H9 (cell line): ENCODE results near the gene ORM2. TPM values are rescaled to one million over a fixed set of nuclear protein-coding genes. Genes with fewer than 3 reads are reported as not detected.

Experiments used
- DNase-seq: peaks from one replicate; pipeline ENCODE4 v3.0.0-alpha.2; 2017
- H2AFZ ChIP-seq: one replicate; pipeline ENCODE4 v1.6.1; 2013; ENCODE audit warnings: mild to moderate bottlenecking, low read length, control low read depth, moderate library complexity
- H2AK5ac ChIP-seq: 2 replicates; pipeline ENCODE4 v1.6.1; 2013; ENCODE audit warnings: low read length, control low read depth, mixed read lengths; ENCODE audit not compliant: insufficient read length
- H2BK120ac ChIP-seq: one replicate; pipeline ENCODE4 v1.6.1; 2013; ENCODE audit warnings: low read depth, mild to moderate bottlenecking, low read length, control low read depth, inconsistent platforms; ENCODE audit not compliant: poor library complexity, severe bottlenecking
- H2BK12ac ChIP-seq: 2 replicates; pipeline ENCODE4 v1.6.1; 2013; ENCODE audit warnings: low read length, control low read depth, mixed read lengths, low read depth; ENCODE audit not compliant: insufficient read length
- H2BK15ac ChIP-seq: 2 replicates; pipeline ENCODE4 v1.6.1; 2013; ENCODE audit warnings: low read depth, low read length, control low read depth
- H2BK20ac ChIP-seq: one replicate; pipeline ENCODE4 v1.6.1; 2013; ENCODE audit warnings: low read depth, mild to moderate bottlenecking, low read length, control low read depth, inconsistent platforms; ENCODE audit not compliant: poor library complexity, severe bottlenecking
- H2BK5ac ChIP-seq: 2 replicates; pipeline ENCODE4 v1.6.1; 2013; ENCODE audit warnings: low read length, control low read depth, mixed read lengths; ENCODE audit not compliant: insufficient read length
- H3K14ac ChIP-seq: 2 replicates; pipeline ENCODE4 v1.6.1; 2013; ENCODE audit warnings: low read length, control low read depth; ENCODE audit not compliant: insufficient read depth
- H3K18ac ChIP-seq: 2 replicates; pipeline ENCODE4 v1.6.1; 2013; ENCODE audit warnings: low read depth, mild to moderate bottlenecking, mixed read lengths, low read length, control low read depth; ENCODE audit not compliant: insufficient read length
- H3K23ac ChIP-seq: 2 replicates; pipeline ENCODE4 v1.6.1; 2013; ENCODE audit warnings: low read length, control low read depth, mixed read lengths, low read depth; ENCODE audit not compliant: insufficient read length
- H3K23me2 ChIP-seq: 2 replicates; pipeline ENCODE4 v1.6.1; 2013; ENCODE audit warnings: low read depth, mild to moderate bottlenecking, mixed read lengths, low read length, control low read depth; ENCODE audit not compliant: insufficient read length, poor library complexity, severe bottlenecking
- H3K27ac ChIP-seq: 2 replicates; pipeline ENCODE4 v1.5.1; 2013; ENCODE audit warnings: low read length, control low read depth, mixed read lengths, low read depth; ENCODE audit not compliant: insufficient read length
- H3K27me3 ChIP-seq: 2 replicates; pipeline ENCODE4 v1.6.1; 2013; ENCODE audit warnings: low read length, control low read depth, inconsistent platforms; ENCODE audit not compliant: insufficient read depth
- H3K4ac ChIP-seq: 2 replicates; pipeline ENCODE4 v1.6.1; 2013; ENCODE audit warnings: low read depth, mild to moderate bottlenecking, control low read depth, inconsistent platforms, low read length, moderate library complexity
- H3K4me1 ChIP-seq: 2 replicates; pipeline ENCODE4 v1.6.1; 2013; ENCODE audit warnings: low read length, control low read depth, inconsistent platforms; ENCODE audit not compliant: insufficient read depth
- H3K4me2 ChIP-seq: 2 replicates; pipeline ENCODE4 v1.6.1; 2013; ENCODE audit warnings: low read length, control low read depth, mixed read lengths; ENCODE audit not compliant: insufficient read length, insufficient read depth
- H3K56ac ChIP-seq: 2 replicates; pipeline ENCODE4 v1.6.1; 2013; ENCODE audit warnings: low read depth, mild to moderate bottlenecking, mixed read lengths, low read length, control low read depth; ENCODE audit not compliant: insufficient read length
- H3K79me1 ChIP-seq: 2 replicates; pipeline ENCODE4 v1.6.1; 2013; ENCODE audit warnings: low read depth, mild to moderate bottlenecking, moderate library complexity, low read length, control low read depth, inconsistent platforms; ENCODE audit not compliant: insufficient read depth, poor library complexity, severe bottlenecking
- H3K79me2 ChIP-seq: 2 replicates; pipeline ENCODE4 v1.6.1; 2013; ENCODE audit warnings: low read length, control low read depth, inconsistent platforms; ENCODE audit not compliant: insufficient read depth
- H3K9ac ChIP-seq: 2 replicates; pipeline ENCODE4 v1.6.1; 2013; ENCODE audit warnings: low read length, control low read depth, mixed read lengths; ENCODE audit not compliant: insufficient read length; ENCODE audit errors: extremely low read depth
- H3K9me3 ChIP-seq: one replicate; pipeline ENCODE4 v1.6.1; 2013; ENCODE audit warnings: low read depth, low read length, inconsistent platforms; ENCODE audit not compliant: control insufficient read depth
- H3T11ph ChIP-seq: one replicate; pipeline ENCODE4 v1.6.1; 2013; ENCODE audit warnings: mild to moderate bottlenecking, low read length, control low read depth, inconsistent platforms
- H4K20me1 ChIP-seq: one replicate; pipeline ENCODE4 v1.6.1; 2013; ENCODE audit not compliant: control insufficient read depth, insufficient read length, insufficient read depth
- H4K5ac ChIP-seq: 2 replicates; pipeline ENCODE4 v1.6.1; 2013; ENCODE audit warnings: low read depth, mild to moderate bottlenecking, mixed read lengths, low read length, control low read depth; ENCODE audit not compliant: insufficient read length
- H4K8ac ChIP-seq: replicated peaks from 2 replicates; pipeline ENCODE4 v1.6.1; 2013; ENCODE audit warnings: low read length, control low read depth, mixed read lengths, low read depth; ENCODE audit not compliant: insufficient read length
- H4K91ac ChIP-seq: 2 replicates; pipeline ENCODE4 v1.6.1; 2013; ENCODE audit warnings: low read depth, mild to moderate bottlenecking, moderate library complexity, mixed read lengths, low read length, control low read depth; ENCODE audit not compliant: insufficient read length
- H3K27ac Mint-ChIP-seq, 3 experiments: 2 replicates in 2 of 3; 3 replicates in 1 of 3; pipeline ENCODE4 v1.8.0; 2020 to 2021; ENCODE audit warnings: mixed read lengths in 3 of 3, mild to moderate bottlenecking in 1 of 3, moderate library complexity in 1 of 3
- H3K27me3 Mint-ChIP-seq: 2 replicates; pipeline ENCODE4 v1.8.0; 2021; ENCODE audit warnings: low read depth, mild to moderate bottlenecking, moderate library complexity, mixed read lengths
- H3K36me3 Mint-ChIP-seq, 3 experiments: 2 replicates in 2 of 3; 3 replicates in 1 of 3; pipeline ENCODE4 v1.8.0; 2020 to 2021; ENCODE audit warnings: low read depth in 3 of 3, mixed read lengths in 3 of 3; ENCODE audit not compliant: insufficient read depth in 1 of 3
- H3K4me1 Mint-ChIP-seq, 2 experiments: 2 replicates each; pipeline ENCODE4 v1.8.0; 2020; ENCODE audit warnings: mixed read lengths in 2 of 2
- H3K4me3 Mint-ChIP-seq, 2 experiments: 2 replicates in 1 of 2; 3 replicates in 1 of 2; pipeline ENCODE4 v1.8.0; 2020 to 2021; ENCODE audit warnings: mild to moderate bottlenecking in 2 of 2, mixed read lengths in 2 of 2, moderate library complexity in 1 of 2
- H3K9me3 Mint-ChIP-seq, 2 experiments: 2 replicates in 1 of 2; 3 replicates in 1 of 2; pipeline ENCODE4 v1.8.0; 2020; ENCODE audit warnings: mild to moderate bottlenecking in 2 of 2, mixed read lengths in 2 of 2, moderate library complexity in 1 of 2
- WGBS: extraction: QIAGEN DNeasy Blood & Tissue Kit; methylation state at CpG from one replicate; pipeline ENCODE4 v1.1.7; 2013; ENCODE audit warnings: missing lambda C conversion rate, low lambda C conversion rate, mixed read lengths; ENCODE audit not compliant: insufficient read length; ENCODE audit errors: extremely low coverage; 5-methylcytosine and 5-hydroxymethylcytosine counted together
- total RNA-seq: library from RNA; stranded (reverse); gene quantifications from 2 replicates; pipeline ENCODE4 v1.2.1, GENCODE V29; 2021
- TF ChIP-seq, protein P1 (sequence below): fragments of 200-600 bp; sonication (generic); conservative IDR thresholded peaks from 3 replicates; pipeline ENCODE4 v1.8.0; 2021; ENCODE audit warnings: antibody characterized with exemption, mild to moderate bottlenecking

ORM2 gene
- total RNA-seq, 1 experiment from 2014 or later, result 1.2 TPM

DNA sequence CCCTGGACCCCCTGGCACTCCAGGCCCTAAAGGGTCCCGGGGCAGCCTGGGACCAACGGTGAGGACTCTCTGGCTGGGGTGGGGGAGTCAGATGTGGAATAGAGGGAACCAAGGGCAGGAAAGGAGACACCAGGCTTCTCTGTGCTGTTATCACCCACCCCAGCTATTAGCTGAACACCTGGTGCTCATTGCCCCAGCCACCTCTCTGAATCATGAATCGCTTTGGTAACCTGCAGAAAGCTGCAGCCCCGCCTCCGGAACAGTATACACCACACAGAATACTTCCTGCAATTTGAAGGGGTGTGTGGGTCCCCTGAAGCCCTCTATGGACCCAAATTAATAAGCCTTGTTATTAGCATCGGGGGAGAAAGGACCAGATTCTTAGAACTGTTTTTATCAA, 47.2 kb upstream of the ORM2 start:
- H3K27ac ChIP-seq, result no peak overlapping the region
- no peak overlapping the region for H4K8ac ChIP-seq
- H3K9me3 ChIP-seq, result no peaks in the 10 kb centered on the region
- no CpG with 5 or more reads among the region's 6 CpGs for WGBS
- peaks cover 4 to 16% of the 10 kb centered on the region in 2 experiments; a peak in 3 of 4 replicates for H3K4me1 Mint-ChIP-seq
- H2BK20ac ChIP-seq, result no peak overlapping the region
- H3K4ac ChIP-seq, result no peak overlapping the region
- no peaks in the 10 kb centered on the region for H3K4me1 ChIP-seq
- no peak overlapping the region for H2BK15ac ChIP-seq
- H2BK12ac ChIP-seq, result no peak overlapping the region
- no peak overlapping the region for H2AFZ ChIP-seq
- H3K79me1 ChIP-seq, result no peaks in the 10 kb centered on the region
- H4K91ac ChIP-seq, result no peak overlapping the region
- no peak overlapping the region for H3K23ac ChIP-seq
- H3T11ph ChIP-seq, result no peak overlapping the region
- no peak overlapping the region for H3K18ac ChIP-seq
- peaks cover 0 to 9% (median 2%) of the 10 kb centered on the region in 3 experiments; a peak in 3 of 7 replicates for H3K36me3 Mint-ChIP-seq
- no peaks in the 10 kb centered on the region for H3K79me2 ChIP-seq
- no peaks in the 10 kb centered on the region; the same call in 1 of the 2 replicates for H3K27me3 Mint-ChIP-seq
- H2AK5ac ChIP-seq, result no peak overlapping the region
- H3K4me3 Mint-ChIP-seq, result no peak overlapping the region
- H3K9ac ChIP-seq, result no peak overlapping the region
- H4K5ac ChIP-seq, result no peak overlapping the region
- H3K14ac ChIP-seq, result no peak overlapping the region
- no peaks in the 10 kb centered on the region for H3K27me3 ChIP-seq
- no peaks in the 10 kb centered on the region; a peak in 1 of 5 replicates for H3K9me3 Mint-ChIP-seq
- no peaks in the 10 kb centered on the region for H3K23me2 ChIP-seq
- no peak overlapping the region for H3K4me2 ChIP-seq
- H4K20me1 ChIP-seq, result no peaks in the 10 kb centered on the region
- H3K56ac ChIP-seq, result no peak overlapping the region
- H3K27ac Mint-ChIP-seq, result no peak overlapping the region
- H2BK5ac ChIP-seq, result no peak overlapping the region
- DNase-seq, result no peak
- TF ChIP-seq, protein P1, sequence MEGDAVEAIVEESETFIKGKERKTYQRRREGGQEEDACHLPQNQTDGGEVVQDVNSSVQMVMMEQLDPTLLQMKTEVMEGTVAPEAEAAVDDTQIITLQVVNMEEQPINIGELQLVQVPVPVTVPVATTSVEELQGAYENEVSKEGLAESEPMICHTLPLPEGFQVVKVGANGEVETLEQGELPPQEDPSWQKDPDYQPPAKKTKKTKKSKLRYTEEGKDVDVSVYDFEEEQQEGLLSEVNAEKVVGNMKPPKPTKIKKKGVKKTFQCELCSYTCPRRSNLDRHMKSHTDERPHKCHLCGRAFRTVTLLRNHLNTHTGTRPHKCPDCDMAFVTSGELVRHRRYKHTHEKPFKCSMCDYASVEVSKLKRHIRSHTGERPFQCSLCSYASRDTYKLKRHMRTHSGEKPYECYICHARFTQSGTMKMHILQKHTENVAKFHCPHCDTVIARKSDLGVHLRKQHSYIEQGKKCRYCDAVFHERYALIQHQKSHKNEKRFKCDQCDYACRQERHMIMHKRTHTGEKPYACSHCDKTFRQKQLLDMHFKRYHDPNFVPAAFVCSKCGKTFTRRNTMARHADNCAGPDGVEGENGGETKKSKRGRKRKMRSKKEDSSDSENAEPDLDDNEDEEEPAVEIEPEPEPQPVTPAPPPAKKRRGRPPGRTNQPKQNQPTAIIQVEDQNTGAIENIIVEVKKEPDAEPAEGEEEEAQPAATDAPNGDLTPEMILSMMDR, result no peak
- no peak overlapping the region for H2BK120ac ChIP-seq
